Motor neuron (in vitro differentiated cells): ENCODE measurements around the gene PICALM. TPM values are rescaled to one million over a fixed set of nuclear protein-coding genes. Genes with fewer than 3 reads are reported as not detected.
A peak's percentile ranks its signal among the peaks of the same experiment; 100 is the strongest.
"Not testable (repeated sequence)": the region's sequence is repeated elsewhere in the genome, so short reads cannot be mapped to it uniquely, and the experiment has no call there.

Source experiments
- ATAC-seq, 8 experiments: fragments of 200-7000 bp; cut with Tn5 transposase; replicated peaks in 6 of 8; 2 replicates each; pipeline ENCODE4 v1.8.0; 2021; ENCODE audit warnings: mild to moderate bottlenecking in 8 of 8, moderate library complexity in 8 of 8
- H3K27ac ChIP-seq, 2 donors: fragments of 250-450 bp; sonication (Bioruptor Pico); 2 replicates each; pipeline ENCODE4 v1.9.0; 2021; ENCODE audit warnings: antibody characterized with exemption in 2 of 2, mild to moderate bottlenecking in 2 of 2, moderate library complexity in 1 of 2
- H3K4me1 ChIP-seq, 2 donors: fragments of 250-450 bp; sonication (Bioruptor Pico); replicated peaks in 1 of 2; 2 replicates each; pipeline ENCODE4 v1.6.1; 2021; ENCODE audit warnings: antibody characterized with exemption in 2 of 2, mild to moderate bottlenecking in 2 of 2, moderate library complexity in 1 of 2
- H3K4me3 ChIP-seq, 5 donors: fragments of 250-450 bp; sonication (Bioruptor Pico); 2 replicates each; pipeline ENCODE4 v1.9.0; 2021; ENCODE audit warnings: antibody characterized with exemption in 5 of 5, mild to moderate bottlenecking in 5 of 5, moderate library complexity in 4 of 5
- WGBS, 10 experiments: fragments of 450-650 bp; shearing (Covaris generic); methylation state at CpG; one replicate each; pipeline ENCODE4 v1.0.0; 2022; 5-methylcytosine and 5-hydroxymethylcytosine counted together
- in situ Hi-C, 9 experiments: fragments of 400-800 bp; cut with MboI; loops; one replicate each; pipeline ENCODE4 v1.15.0; 2021; ENCODE audit warnings: low sequenced_read_pairs in 9 of 9, low pct_unique_long_range_greater_than_20kb in 2 of 9; ENCODE audit not compliant: unreplicated experiment in 9 of 9
- total RNA-seq, 8 experiments: library from RNA; unstranded; fragments of 300-600 nt; gene quantifications; 2 replicates each; pipeline versions ENCODE4 v1.2.3 to v1.2.4, GENCODE V29; 2022

Gene PICALM, protein sequence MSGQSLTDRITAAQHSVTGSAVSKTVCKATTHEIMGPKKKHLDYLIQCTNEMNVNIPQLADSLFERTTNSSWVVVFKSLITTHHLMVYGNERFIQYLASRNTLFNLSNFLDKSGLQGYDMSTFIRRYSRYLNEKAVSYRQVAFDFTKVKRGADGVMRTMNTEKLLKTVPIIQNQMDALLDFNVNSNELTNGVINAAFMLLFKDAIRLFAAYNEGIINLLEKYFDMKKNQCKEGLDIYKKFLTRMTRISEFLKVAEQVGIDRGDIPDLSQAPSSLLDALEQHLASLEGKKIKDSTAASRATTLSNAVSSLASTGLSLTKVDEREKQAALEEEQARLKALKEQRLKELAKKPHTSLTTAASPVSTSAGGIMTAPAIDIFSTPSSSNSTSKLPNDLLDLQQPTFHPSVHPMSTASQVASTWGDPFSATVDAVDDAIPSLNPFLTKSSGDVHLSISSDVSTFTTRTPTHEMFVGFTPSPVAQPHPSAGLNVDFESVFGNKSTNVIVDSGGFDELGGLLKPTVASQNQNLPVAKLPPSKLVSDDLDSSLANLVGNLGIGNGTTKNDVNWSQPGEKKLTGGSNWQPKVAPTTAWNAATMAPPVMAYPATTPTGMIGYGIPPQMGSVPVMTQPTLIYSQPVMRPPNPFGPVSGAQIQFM
- total RNA-seq = 100 to 1,000 TPM in 7 of 8 experiments, 10 to 100 TPM in 1; 97.8 to 210 (median 121) TPM

- no CpG with 5 or more reads among the region's 48 CpGs for WGBS, 10 experiments
- H3K4me3 ChIP-seq = peak within 1 kb of the TSS; percentile 53 to 79 (median 75)
- H3K27ac ChIP-seq = peak within 1 kb of the TSS; percentile 81 to 88
- in situ Hi-C loops = no loop called here
- H3K4me1 ChIP-seq = peaks cover 6 to 11% of the 10 kb centered on the region in 2 donors
- peak; percentile 79 to 92 (median 88) for ATAC-seq
Measured at GRCh38 chr11:86068951-86069407, at the start of gene PICALM. TSS of gene PICALM (minus strand) at chr11:86069084. CDS start at chr11:86068780, 304 bp downstream.

DNA sequence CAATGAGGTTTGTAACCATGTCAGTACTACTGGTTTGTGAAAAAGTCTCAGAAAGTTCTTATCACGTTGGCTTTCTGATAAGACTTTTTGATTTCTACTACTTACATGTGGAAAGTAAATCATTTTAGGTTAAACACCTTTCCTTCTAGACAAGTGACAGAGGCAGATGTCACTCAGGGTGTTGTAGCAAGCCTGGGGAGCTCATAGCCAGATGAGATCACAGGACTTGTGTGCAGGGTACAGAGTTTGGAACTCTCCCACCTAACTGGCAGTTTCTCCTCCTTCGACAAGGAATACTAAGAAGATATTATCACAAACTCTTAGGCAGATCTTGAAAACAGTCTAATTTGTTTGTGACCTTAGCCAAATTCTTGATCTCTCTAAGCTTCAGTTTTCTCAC is 49.4 kb upstream of the PICALM start:
- no peaks in the 10 kb centered on the region for H3K4me1 ChIP-seq
- no peak overlapping the region for H3K27ac ChIP-seq
- WGBS, 10 experiments = 29 to 100% (median 88%) methylated on average over 1 to 2 of the region's 2 CpGs
- ATAC-seq = no peak
- H3K4me3 ChIP-seq = no peak overlapping the region
- in situ Hi-C loops = no loop called here

GRCh38 chr11:86117712-86118063 is 48.8 kb upstream of the PICALM start:
- 86 to 100% (median 96%) methylated on average over 1 of the region's 1 CpG; no CpG with 5 or more reads in 6 of the 10 experiments for WGBS, 10 experiments
- no peaks in the 10 kb centered on the region for H3K4me1 ChIP-seq
- in situ Hi-C loops = no loop called here
- no peak overlapping the region for H3K4me3 ChIP-seq
- H3K27ac ChIP-seq = no peak overlapping the region
- no peak for ATAC-seq

- 25 to 100% (median 84%) methylated on average over 1 to 5 of the region's 5 CpGs for WGBS, 10 experiments
- Histone ChIP-seq H3K4me1 (no peaks in the 10 kb centered on the region), H3K4me3 (no peak overlapping the region), H3K27ac (no peak overlapping the region)
- no peak for ATAC-seq
- in situ Hi-C loops = no loop called here
Measured at GRCh38 chr11:86117001-86117711, 48.3 kb upstream of the PICALM start.

DNA sequence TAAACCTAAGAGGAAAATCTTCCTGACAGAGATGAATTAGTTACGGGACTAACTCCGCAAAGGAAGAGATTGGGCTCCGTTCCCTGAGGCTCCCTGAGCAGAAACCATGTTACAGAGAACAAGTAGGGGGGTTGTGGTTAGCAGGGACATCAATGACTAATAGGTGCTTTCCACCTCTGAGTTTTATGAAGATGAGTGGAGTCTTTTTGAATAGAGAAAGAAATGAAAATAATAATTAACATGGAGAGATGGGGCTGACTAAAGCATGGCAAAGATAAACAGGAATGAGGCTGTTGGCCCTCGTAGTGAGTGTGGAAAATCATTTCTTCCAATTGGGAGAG is 47.5 kb upstream of the PICALM start:
- H3K4me1 ChIP-seq = no peaks in the 10 kb centered on the region
- H3K27ac ChIP-seq = no peak overlapping the region
- peak in 2 of 8 experiments; percentile 48 to 56 for ATAC-seq
- no peak overlapping the region for H3K4me3 ChIP-seq
- WGBS, 10 experiments = 0 to 94% (median 75%) methylated on average over 1 to 4 of the region's 4 CpGs
- in situ Hi-C loops = no loop called here

DNA sequence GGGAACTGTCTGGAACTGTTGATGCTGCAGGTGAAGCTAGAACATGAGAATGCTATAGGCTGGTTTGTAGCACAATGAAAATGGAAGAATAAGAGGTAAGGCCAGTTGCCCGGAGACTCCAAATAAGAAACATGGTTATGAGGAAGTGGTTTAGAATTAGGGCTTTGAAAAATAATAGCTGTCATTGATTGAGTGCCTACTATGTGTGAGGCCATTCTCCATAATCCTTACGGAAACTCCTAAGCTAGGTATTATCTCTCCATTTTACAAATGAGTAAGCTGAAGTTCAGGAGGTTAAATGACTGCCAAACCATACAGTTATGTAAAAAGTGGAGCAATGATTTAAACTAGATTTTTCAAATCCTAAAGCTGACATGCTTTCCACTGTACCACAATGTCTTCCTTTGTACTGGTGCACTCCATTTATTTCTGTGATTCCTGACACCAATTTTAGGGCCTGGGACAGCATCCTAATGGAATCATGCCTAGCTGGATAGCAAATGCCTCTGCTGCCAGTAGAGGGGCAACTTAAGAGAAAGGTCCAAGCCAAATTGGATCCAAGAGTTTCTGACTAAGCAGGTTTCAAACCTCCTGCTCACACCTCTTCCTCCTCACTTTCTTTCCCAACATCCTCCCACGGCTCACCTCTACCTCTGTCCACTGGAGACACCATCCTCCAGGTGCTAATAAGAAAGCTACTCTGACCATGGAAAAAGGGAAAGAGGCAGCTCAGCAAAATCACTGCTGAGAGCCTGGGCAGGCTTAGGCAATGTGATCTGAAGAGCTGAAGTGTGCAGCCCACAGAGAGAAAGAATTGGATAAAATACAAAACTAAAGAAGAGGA is 46.9 kb upstream of the PICALM start:
- in situ Hi-C loops = no loop called here
- ATAC-seq = no peak
- no peak overlapping the region for H3K4me3 ChIP-seq
- H3K4me1 ChIP-seq = no peaks in the 10 kb centered on the region
- WGBS, 10 experiments = 86 to 100% (median 100%) methylated on average over 1 to 3 of the region's 3 CpGs; no CpG with 5 or more reads in 1 of the 10 experiments
- no peak overlapping the region for H3K27ac ChIP-seq

- Histone ChIP-seq H3K4me3 (no peak overlapping the region), H3K4me1 (no peaks in the 10 kb centered on the region), H3K27ac (no peak overlapping the region)
- in situ Hi-C loops = no loop called here
- WGBS, 10 experiments = 72 to 92% (median 86%) methylated on average over 2 to 13 of the region's 13 CpGs; no CpG with 5 or more reads in 1 of the 10 experiments
- ATAC-seq = no peak
Measured at GRCh38 chr11:86108890-86109638, 40.2 kb upstream of the PICALM start.

DNA sequence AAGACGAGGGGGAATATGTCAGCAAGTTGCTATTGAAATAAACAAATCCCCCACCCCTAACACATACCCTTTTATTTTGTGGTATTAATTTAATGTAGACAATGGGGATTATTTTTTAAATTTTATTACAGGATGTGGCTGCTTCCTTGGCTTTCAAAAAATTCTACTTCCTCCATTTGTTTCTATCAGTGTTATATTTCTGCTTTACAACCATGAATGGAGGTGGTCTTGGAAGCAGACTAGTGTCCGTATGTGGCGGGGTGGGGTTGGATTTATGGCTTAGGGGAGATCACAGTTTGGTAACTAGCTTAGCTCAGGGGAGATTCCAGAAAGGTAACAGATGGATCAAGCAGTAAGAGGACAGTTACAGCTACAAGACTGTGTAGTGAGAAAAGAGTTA is 39.3 kb upstream of the PICALM start:
- Histone ChIP-seq H3K27ac (no peak overlapping the region), H3K4me3 (no peak overlapping the region), H3K4me1 (no peaks in the 10 kb centered on the region)
- 10 to 100% (median 68%) methylated on average over 1 to 3 of the region's 3 CpGs; no CpG with 5 or more reads in 2 of the 10 experiments for WGBS, 10 experiments
- ATAC-seq = no peak
- in situ Hi-C loops = no loop called here

DNA sequence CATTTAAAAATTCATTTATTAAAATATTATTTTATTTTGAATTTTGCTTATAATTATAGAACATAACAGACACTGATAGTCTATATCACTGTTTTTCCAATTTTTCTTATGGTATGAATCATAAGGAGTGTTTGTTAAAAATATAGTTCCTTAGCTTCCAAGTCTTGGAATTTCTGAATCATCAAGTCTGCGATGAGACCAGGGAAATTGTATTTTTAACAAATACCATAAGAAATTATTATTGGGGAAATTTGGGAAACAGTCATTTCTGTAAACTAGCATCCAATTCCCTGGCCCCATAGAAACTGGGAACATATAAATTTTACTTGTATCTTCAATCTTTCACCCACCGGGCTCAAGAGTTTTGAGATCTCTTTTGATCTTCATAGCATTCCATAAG is 38.0 kb upstream of the PICALM start:
- ATAC-seq = no peak
- Histone ChIP-seq H3K4me3 (no peak overlapping the region), H3K27ac (no peak overlapping the region), H3K4me1 (no peaks in the 10 kb centered on the region)
- in situ Hi-C loops = no loop called here
- WGBS, 10 experiments = 53 to 100% (median 87%) methylated on average over 1 to 2 of the region's 2 CpGs; no CpG with 5 or more reads in 1 of the 10 experiments

DNA sequence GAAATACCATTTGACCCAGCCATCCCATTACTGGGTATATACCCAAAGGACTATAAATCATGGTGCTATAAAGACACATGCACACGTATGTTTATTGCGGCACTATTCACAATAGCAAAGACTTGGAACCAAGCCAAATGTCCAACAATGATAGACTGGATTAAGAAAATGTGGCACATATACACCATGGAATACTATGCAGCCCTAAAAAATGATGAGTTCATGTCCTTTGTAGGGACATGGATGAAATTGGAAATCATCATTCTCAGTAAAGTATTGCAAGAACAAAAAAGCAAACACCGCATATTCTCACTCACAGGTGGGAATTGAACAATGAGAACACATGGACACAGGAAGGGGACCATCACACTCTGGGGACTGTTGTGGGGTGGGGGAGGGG is 37.1 kb upstream of the PICALM start:
- ATAC-seq, in situ Hi-C loops, H3K4me3 ChIP-seq, H3K4me1 ChIP-seq, H3K27ac ChIP-seq: not testable (repeated sequence)
- WGBS, 10 experiments = no CpG with 5 or more reads among the region's 3 CpGs

GRCh38 chr11:86105601-86106000 is 36.7 kb upstream of the PICALM start:
- no CpG with 5 or more reads among the region's 2 CpGs for WGBS, 10 experiments
- H3K27ac ChIP-seq, H3K4me1 ChIP-seq, H3K4me3 ChIP-seq, in situ Hi-C loops, ATAC-seq: not testable (repeated sequence)

DNA sequence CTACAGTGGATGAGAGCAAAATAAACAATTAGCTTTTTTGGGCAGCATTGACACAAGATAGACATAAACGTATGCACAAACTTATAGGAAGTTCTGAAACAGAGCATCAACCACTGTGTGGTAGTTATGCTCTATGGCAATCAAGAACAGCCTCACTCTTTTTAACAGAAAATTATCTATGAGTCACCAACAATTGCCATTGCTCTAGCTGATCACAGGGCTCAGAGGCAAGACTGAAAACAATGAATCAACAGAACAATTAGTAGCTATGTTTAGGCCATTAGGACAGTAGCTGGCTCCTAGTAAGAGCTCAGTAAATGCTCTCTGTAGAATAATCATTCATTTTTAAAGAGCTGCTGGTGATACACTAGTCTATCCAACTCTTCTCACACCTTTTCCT is 34.9 kb upstream of the PICALM start:
- in situ Hi-C loops = no loop called here
- Histone ChIP-seq H3K4me3 (no peak overlapping the region), H3K4me1 (no peaks in the 10 kb centered on the region), H3K27ac (no peak overlapping the region)
- 25 to 100% (median 88%) methylated on average over 1 of the region's 1 CpG; no CpG with 5 or more reads in 3 of the 10 experiments for WGBS, 10 experiments
- peak in 1 of 8 experiments; percentile 38 for ATAC-seq
